Ovary (tissue), 9 donors: Measurements from ENCODE around the gene SOX6. TPM values are rescaled to one million over a fixed set of nuclear protein-coding genes. Genes with fewer than 3 reads are reported as not detected.

Experiments used
- DNase-seq, 5 donors: peaks; one replicate each; pipeline ENCODE4 v3.0.0-alpha.2; 2019 to 2020
- H3K27ac ChIP-seq, 2 donors: fragments of 200-600 bp; one replicate each; pipeline versions ENCODE4 v1.5.1 to v1.8.0; 2019 to 2022
- H3K27me3 ChIP-seq: fragments of 200-600 bp; one replicate; pipeline ENCODE4 v1.8.0; 2022
- H3K36me3 ChIP-seq: fragments of 200-600 bp; sonication (generic); one replicate; pipeline ENCODE4 v1.5.1; 2019
- H3K4me1 ChIP-seq: one replicate; pipeline ENCODE4 v1.8.1; 2013; ENCODE audit warnings: mild to moderate bottlenecking, moderate library complexity; ENCODE audit not compliant: insufficient read depth
- H3K4me3 ChIP-seq: fragments of 200-600 bp; sonication (generic); one replicate; pipeline ENCODE4 v1.5.1; 2017
- H3K9me3 ChIP-seq, 2 donors: fragments of 200-600 bp in 1 of 2; sonication (generic) in 1 of 2; one replicate each; pipeline versions ENCODE4 v1.5.1 to v1.8.1; 2013 to 2019; ENCODE audit warnings: mild to moderate bottlenecking in 1 of 2, moderate library complexity in 1 of 2
- EP300 ChIP-seq: sonication (generic); formaldehyde crosslinking; IDR thresholded peaks from one replicate; pipeline ENCODE4 v1.6.1; 2017; ENCODE audit warnings: antibody characterized with exemption
- POLR2A ChIP-seq: fragments of 450-650 bp; IDR thresholded peaks from one replicate; pipeline ENCODE4 v1.6.1; 2017; ENCODE audit warnings: antibody characterized with exemption, mild to moderate bottlenecking, moderate library complexity
- WGBS, 3 donors: extraction: QIAGEN DNeasy Blood & Tissue Kit in 1 of 3; methylation state at CpG; one replicate each; pipeline versions ENCODE4 v1.1.5 to v1.1.7; 2013 to 2017; 5-methylcytosine and 5-hydroxymethylcytosine counted together
- intact Hi-C, 4 donors: fragments of 100-400 bp; cut with DNase I; formaldehyde crosslinking; loops; one replicate each; pipeline versions ENCODE4 v1.11.0 to v1.15.1; 2022 to 2023
- polyA plus RNA-seq, 2 donors: library from polyadenylated mRNA; stranded (reverse); fragments of 200-250 nt in 1 of 2; fragments of 350-450 nt in 1 of 2; fragmentation: Illumina TruSeq in 1 of 2; extraction: RNeasy Lipid Tissue Mini Kit (QIAGEN cat#74804) in 1 of 2; gene quantifications; one replicate each; pipeline ENCODE4 v1.2.3, GENCODE V29; 2013 to 2014
- total RNA-seq, 7 donors: library from RNA; depleted of rRNA in 2 of 7; stranded (reverse); fragments of >200 nt in 2 of 7; fragmentation: NEBNext Ultra II Directional in 3 of 7; extraction: Animal tissue kit (Norgen Biotek cat#: 25700) in 3 of 7; gene quantifications; one replicate each; pipeline versions ENCODE4 v1.1.0 to v1.2.4, GENCODE V29; 2016 to 2023
- TF ChIP-seq, protein P1 (sequence below), 3 donors: fragments of 450-650 bp in 2 of 3; fragments of 200-600 bp in 1 of 3; IDR thresholded peaks; one replicate each; pipeline versions ENCODE4 v1.5.1 to v1.8.0; 2016 to 2022; ENCODE audit warnings: antibody characterized with exemption in 3 of 3, mild to moderate bottlenecking in 1 of 3
- donor health status: DM: no; HTN: no; CAD: no; lungs with moderate emphysema.
- donor health status: DM: no; HTN: no; CAD: no.
- donor health status: Bipolar disorder and iron deficiency.
- donor health status: DM: yes; HTN: yes; CAD: no.
- donor health status: DM: no; HTN: no; CAD: no.
- donor health status: DM: yes; HTN: yes; CAD: no.

The SOX6 gene
- total and polyA plus RNA-seq, 9 donors = 0.61 to 29.4 (median 4.7) TPM

DNA sequence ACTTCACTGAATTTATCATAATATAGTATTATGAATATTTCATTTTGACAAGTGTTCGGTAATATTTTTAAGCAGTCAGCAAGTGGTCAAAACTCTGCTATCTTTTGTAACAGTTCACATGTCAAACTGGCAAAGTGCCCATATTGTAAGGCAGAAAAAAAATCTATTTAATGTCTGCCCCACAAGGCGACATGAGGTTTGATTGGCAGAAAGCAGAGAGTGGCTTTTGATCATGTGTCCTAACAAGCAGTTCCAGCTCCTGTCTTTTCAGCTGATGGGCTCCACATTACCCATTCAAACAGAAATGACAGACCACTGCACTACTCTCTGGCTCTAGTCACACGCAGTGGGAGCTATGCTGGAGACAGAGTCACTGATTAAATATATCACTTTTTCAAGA is 59.0 kb downstream of the SOX6 start:
- TF ChIP-seq, protein P1, sequence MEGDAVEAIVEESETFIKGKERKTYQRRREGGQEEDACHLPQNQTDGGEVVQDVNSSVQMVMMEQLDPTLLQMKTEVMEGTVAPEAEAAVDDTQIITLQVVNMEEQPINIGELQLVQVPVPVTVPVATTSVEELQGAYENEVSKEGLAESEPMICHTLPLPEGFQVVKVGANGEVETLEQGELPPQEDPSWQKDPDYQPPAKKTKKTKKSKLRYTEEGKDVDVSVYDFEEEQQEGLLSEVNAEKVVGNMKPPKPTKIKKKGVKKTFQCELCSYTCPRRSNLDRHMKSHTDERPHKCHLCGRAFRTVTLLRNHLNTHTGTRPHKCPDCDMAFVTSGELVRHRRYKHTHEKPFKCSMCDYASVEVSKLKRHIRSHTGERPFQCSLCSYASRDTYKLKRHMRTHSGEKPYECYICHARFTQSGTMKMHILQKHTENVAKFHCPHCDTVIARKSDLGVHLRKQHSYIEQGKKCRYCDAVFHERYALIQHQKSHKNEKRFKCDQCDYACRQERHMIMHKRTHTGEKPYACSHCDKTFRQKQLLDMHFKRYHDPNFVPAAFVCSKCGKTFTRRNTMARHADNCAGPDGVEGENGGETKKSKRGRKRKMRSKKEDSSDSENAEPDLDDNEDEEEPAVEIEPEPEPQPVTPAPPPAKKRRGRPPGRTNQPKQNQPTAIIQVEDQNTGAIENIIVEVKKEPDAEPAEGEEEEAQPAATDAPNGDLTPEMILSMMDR (IDR thresholded peaks at IDR 0.05) = no peak
- TF ChIP-seq EP300 (no peak), POLR2A (no peak)
- no peak for DNase-seq
- Histone ChIP-seq H3K27ac (no peak overlapping the region), H3K27me3 (no peaks in the 10 kb centered on the region), H3K4me3 (no peak overlapping the region), H3K4me1 (no peaks in the 10 kb centered on the region), H3K9me3 (no peaks in the 10 kb centered on the region), H3K36me3 (no peaks in the 10 kb centered on the region)
- intact Hi-C loops = no loop called here
- WGBS, 3 donors = 71 to 83% (median 74%) methylated on average over 3 of the region's 3 CpGs

DNA sequence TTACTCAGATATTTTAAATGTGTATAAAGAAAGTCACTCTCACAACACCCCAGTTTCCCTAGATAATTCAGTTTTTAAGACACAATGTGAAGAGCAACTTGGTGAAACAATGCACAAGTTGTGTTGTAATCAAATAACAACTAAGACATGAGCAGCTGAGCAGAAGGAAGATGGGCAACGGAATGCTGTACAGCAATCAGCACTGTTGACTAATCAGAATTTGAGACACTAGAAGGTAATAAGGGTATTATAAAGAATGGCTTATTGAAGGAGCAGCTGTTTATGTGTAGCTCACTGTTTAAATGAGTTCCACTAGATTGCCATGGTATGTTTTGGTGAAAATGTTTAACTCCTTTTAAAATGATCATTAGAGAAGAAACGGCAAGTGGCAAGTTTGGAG is 60.1 kb downstream of the SOX6 start:
- no peak for DNase-seq
- Histone ChIP-seq H3K9me3 (no peaks in the 10 kb centered on the region), H3K4me1 (no peaks in the 10 kb centered on the region), H3K4me3 (no peak overlapping the region), H3K36me3 (no peaks in the 10 kb centered on the region), H3K27me3 (no peaks in the 10 kb centered on the region), H3K27ac (no peak overlapping the region)
- 82 to 94% (median 86%) methylated on average over 2 of the region's 2 CpGs for WGBS, 3 donors
- intact Hi-C loops = no loop called here
- TF ChIP-seq EP300 (no peak), POLR2A (no peak)
- TF ChIP-seq, protein P1 (IDR thresholded peaks at IDR 0.05) = no peak

DNA sequence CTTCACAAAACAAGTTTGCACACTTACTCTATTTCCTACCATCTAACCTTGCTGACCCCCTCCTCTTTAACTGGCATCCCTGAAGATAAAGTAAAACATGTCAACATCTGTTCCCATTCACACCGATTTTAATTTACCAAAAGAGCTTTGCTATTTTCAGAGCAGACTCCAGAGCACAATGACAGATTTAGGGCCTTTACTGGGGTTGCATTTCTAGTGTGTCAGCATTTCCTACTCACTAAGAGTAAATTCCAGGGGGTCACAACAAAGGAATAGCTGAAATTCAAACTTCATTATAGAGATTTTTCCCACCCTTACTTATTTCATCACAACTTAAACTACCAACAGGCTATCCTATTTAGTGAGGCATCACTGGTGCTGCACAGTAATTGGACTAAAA is 60.8 kb downstream of the SOX6 start:
- Histone ChIP-seq H3K36me3 (no peaks in the 10 kb centered on the region), H3K4me3 (no peak overlapping the region), H3K4me1 (no peaks in the 10 kb centered on the region), H3K9me3 (no peaks in the 10 kb centered on the region), H3K27ac (no peak overlapping the region), H3K27me3 (no peaks in the 10 kb centered on the region)
- no peak for DNase-seq
- 37 to 40% (median 37%) methylated on average over 1 of the region's 1 CpG for WGBS, 3 donors
- intact Hi-C loops = no loop called here
- TF ChIP-seq, protein P1 (IDR thresholded peaks at IDR 0.05) = no peak
- TF ChIP-seq POLR2A = no peak
- no peak for TF ChIP-seq EP300

DNA sequence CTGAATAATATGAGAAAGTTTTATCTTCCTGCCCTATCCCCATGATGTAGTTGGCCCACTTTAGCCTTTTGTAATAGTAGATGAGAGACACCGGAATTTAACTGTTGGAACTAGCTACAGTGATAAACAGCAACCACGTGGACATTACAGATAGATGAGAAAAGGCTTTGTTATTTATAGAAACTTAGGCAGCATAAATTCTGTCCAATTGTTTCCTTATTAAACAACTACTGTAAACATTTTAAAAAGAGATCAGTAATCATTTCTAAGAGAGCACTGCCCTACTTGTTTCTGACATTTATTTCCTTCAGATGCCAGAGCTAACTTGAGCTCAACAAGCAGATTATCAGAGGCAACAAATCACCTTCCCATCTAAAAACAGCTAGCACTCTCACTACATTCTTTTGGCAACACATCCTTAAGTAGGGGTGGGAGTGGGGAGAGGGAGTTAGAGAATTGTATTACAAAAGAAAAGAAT is 63.1 kb downstream of the SOX6 start:
- no peaks in the 10 kb centered on the region for H3K27me3 ChIP-seq
- no peak overlapping the region for H3K4me3 ChIP-seq
- 1 to 3% (median 2%) methylated on average over 2 of the region's 2 CpGs for WGBS, 3 donors
- H3K9me3 ChIP-seq = no peaks in the 10 kb centered on the region
- H3K27ac ChIP-seq = no peak overlapping the region
- H3K4me1 ChIP-seq = no peaks in the 10 kb centered on the region
- intact Hi-C loops = no loop called here
- H3K36me3 ChIP-seq = no peaks in the 10 kb centered on the region
- TF ChIP-seq EP300 (no peak), POLR2A (no peak)
- TF ChIP-seq, protein P1 (IDR thresholded peaks at IDR 0.05) = no peak
- no peak for DNase-seq
